Subcutaneous adipose tissue (tissue), 4 donors: ENCODE results near the gene HOXB6. TPM values are rescaled to one million over a fixed set of nuclear protein-coding genes. Genes with fewer than 3 reads are reported as not detected.

Source experiments
- total RNA-seq, 4 donors: library from RNA; depleted of rRNA; stranded (reverse); fragments of >200 nt; gene quantifications; one replicate each; pipeline ENCODE4 v1.1.0, GENCODE V29; 2016
- TF ChIP-seq, protein P1 (sequence below): fragments of 450-650 bp; IDR thresholded peaks from one replicate; pipeline ENCODE4 v1.5.1; 2016; ENCODE audit warnings: low read depth, mild to moderate bottlenecking, control low read depth, antibody characterized with exemption, moderate library complexity

HOXB6 gene
- total RNA-seq, 4 donors from 2014 or later, result 4.8 to 12.1 (median 8.9) TPM

DNA sequence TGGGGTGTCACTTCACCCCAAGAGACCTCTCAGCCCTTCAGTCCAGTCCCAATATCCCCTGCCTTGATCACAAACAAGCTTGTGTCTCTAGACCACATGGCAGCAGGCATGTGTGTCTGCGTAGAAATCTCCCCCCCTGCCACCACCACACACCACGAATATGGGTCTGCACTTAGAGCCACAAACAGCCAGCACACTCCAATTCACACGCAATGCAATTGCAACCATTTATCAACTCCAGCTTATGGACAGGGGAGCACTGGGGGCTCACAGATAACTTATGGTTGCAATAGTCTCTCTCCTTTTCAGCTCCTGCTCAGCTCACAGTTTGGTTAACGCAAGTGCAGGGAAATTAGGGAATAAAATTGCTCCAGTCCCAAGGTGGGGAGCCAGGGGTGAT, 18.8 kb upstream of the HOXB6 start:
- TF ChIP-seq, protein P1, sequence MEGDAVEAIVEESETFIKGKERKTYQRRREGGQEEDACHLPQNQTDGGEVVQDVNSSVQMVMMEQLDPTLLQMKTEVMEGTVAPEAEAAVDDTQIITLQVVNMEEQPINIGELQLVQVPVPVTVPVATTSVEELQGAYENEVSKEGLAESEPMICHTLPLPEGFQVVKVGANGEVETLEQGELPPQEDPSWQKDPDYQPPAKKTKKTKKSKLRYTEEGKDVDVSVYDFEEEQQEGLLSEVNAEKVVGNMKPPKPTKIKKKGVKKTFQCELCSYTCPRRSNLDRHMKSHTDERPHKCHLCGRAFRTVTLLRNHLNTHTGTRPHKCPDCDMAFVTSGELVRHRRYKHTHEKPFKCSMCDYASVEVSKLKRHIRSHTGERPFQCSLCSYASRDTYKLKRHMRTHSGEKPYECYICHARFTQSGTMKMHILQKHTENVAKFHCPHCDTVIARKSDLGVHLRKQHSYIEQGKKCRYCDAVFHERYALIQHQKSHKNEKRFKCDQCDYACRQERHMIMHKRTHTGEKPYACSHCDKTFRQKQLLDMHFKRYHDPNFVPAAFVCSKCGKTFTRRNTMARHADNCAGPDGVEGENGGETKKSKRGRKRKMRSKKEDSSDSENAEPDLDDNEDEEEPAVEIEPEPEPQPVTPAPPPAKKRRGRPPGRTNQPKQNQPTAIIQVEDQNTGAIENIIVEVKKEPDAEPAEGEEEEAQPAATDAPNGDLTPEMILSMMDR, result no peak

DNA sequence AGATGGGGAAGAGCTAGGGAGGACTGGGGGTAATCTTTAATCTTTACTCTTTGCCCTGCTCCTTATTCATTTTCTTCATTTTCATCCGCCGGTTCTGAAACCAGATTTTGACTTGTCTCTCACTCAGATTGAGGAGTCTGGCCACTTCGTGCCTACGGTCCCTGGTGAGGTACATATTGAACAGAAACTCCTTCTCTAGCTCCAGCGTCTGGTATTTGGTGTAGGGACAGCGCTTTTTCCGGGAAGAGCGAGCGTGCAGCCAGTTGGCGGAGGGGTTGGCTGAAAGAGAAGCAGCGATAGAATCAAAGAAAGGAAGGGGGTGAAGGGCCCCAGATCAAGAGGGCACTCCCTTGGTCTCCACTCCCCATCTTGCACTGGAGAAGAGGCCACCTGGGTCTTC, 18.1 kb upstream of the HOXB6 start:
- TF ChIP-seq, protein P1, result no peak

DNA sequence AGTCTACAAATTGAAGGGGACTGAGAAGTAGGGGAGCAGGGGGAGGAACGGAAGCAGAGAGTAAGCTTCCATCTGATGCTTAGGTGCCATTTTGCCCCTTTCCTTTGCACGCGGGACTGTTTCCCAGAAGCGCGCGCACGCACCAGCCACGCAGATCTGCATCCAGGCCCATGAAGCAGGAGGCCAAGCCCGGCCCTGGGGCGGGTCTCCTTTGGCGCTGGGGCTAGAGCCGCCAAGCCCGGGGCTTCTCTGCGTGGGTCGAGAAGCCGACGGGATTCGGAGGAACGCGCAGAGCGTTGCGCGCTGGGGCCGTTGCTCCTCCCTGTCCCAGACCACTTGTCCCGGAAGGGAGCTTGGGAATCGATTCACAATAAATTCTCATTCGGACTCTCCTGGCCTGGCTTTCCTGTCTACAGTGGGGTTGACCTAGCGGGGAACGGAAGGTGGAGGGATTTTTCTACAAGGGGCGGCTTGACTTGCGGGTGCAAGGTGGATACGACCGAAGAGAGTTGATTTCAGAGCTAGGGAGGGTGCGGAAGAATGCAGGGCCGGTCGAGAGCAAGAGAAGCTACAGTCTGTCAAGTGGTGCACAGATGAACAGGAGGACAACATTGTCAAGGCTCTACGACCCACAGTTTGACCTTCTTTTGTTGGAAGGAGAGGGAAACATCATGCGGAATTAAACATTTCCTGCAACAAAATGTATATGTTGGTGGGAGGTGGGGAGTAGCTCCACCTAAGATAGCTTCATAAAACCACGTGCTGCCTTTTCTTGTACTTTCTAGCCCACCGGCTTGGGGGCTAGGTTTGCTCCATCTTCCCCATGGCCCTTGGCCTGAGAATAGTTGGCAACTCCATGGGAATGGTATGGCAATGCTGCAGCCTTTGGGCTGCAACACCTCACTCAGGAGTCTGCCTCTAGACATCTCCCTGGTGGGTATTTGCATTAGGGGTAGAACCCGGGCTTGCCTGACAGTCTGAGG, 16.9 kb upstream of the HOXB6 start:
- TF ChIP-seq, protein P1, result no peak

DNA sequence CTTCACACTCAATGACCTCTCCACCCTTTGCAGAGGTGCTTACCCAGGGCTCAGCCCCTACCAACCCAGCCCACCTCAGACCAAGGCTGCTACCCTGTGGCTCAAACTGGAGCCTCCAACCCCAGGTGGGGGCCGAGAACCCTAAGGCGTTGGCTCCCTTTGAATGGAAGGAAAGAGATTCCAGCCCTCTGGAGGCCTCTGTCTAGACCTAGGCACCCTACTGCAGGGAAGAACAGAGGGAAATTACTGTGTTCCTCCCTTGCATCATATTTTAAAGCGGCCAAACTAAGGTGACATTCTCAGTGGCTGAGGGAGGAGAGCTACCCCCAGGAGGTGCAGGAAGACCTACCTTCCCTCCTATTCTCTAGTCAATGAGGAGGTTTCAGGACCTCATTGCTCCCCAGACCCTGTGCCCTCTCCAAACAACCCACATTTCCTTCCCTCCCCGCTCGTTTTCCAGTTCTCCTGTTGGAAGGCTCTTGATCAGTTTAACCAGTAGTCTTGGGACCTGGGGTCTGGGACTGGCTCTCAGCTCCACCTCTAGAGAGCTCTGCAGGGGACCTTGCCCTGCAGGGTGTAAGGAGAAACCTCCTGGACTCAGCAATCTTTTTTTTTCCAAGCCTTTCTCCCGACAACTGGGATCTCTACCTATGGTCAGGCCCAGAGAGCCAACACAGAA, 15.8 kb upstream of the HOXB6 start:
- TF ChIP-seq, protein P1, result no peak

DNA sequence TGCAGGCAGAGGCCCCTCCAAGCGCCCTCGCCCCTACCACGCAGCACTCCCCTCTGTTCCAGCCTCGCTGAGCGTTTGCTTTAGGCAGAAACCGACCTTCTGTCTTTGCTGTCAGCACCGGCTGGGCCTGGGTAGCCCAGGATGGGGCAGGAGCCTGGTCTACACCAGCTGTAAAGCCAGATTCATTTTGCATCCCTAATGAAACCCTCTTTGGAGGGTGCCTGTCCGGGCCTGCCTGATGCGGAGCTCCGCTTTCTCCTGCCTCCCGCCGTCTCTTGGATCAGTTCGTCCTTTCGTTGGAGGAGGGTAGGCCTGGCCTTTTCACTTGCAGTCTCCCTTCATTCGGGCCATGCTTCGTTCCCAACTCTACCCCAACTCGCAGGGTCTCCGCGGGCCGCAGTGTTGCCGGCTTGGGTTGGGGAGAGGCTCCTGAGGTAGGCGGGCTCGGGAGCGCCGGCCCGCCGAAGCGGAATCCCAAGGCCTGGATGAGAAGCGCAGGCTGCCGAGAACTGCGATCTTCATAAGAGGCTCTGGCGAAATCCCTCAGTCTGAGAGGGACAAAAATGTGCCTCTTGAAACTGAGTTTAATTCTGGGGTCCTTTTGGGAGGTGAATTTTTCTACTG, 15.2 kb upstream of the HOXB6 start:
- TF ChIP-seq, protein P1, result no peak

DNA sequence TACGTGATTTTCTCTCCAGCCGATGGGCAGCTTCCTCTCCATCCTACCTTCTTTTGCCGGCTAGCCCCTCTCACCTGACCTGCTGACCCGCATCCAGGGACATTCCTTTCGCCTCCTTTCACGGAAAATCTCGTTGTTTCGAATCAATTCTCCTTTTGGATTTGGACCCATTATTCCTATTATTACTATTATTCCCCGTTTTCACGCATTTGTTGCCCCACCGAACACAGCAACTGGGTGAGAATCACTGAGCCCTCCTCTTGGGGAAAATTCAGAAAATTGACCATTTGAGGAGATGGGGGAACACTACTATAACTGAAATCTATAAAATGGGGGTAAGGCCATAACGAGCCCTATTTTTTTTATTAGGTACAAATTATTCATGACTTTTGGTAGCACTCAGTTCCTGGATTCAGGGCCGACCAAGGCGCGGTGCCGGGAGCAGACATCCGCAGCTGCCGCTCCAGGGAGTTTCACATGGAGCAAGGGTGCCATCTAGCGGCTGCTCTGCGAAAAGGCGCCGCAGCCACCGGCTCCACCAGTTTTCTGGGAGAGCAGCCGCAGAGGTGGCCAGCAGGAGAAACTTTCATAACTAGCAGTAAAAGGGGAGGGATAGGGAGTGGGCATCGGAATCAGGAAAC, 13.6 kb upstream of the HOXB6 start:
- TF ChIP-seq, protein P1, result no peak
